M059J (cell line): Measurements from ENCODE around the gene IFNGR2. TPM values are rescaled to one million over a fixed set of nuclear protein-coding genes. Genes with fewer than 3 reads are reported as not detected.
A peak's percentile ranks its signal among the peaks of the same experiment; 100 is the strongest.
"Not testable (repeated sequence)": the region's sequence is repeated elsewhere in the genome, so short reads cannot be mapped to it uniquely, and the experiment has no call there.

Source experiments
- DNase-seq: peaks from one replicate; pipeline ENCODE4 v3.0.0-alpha.2; 2012; ENCODE audit warnings: low read depth
- total RNA-seq: library from RNA; depleted of rRNA; stranded (reverse); fragments of >200 nt; shearing (Covaris generic); gene quantifications from 2 replicates; pipeline ENCODE4 v1.2.3, GENCODE V29; 2014

IFNGR2 gene
- total RNA-seq, 1 experiment from 2014 or later, result 75.2 TPM

GRCh38 chr21:33437140-33437539, 33.9 kb downstream of the IFNGR2 start:
- DNase-seq, result no peak

- peak; percentile 62 for DNase-seq
Measured at GRCh38 chr21:33441489-33442477, 38.6 kb downstream of the IFNGR2 start.

- no peak for DNase-seq
Measured at GRCh38 chr21:33443194-33443593, 40.0 kb downstream of the IFNGR2 start.

- DNase-seq, result no peak
Measured at GRCh38 chr21:33444499-33444898, 41.3 kb downstream of the IFNGR2 start.

GRCh38 chr21:33446620-33447019, 43.4 kb downstream of the IFNGR2 start:
- DNase-seq, result not testable (repeated sequence)

GRCh38 chr21:33449616-33450015, 46.4 kb downstream of the IFNGR2 start:
- DNase-seq, result no peak

GRCh38 chr21:33451634-33452071, 48.4 kb downstream of the IFNGR2 start:
- DNase-seq, result peak; percentile 51

GRCh38 chr21:33452362-33452761, 49.1 kb downstream of the IFNGR2 start:
- no peak for DNase-seq

- DNase-seq, result no peak
Measured at GRCh38 chr21:33455686-33456446, 52.7 kb downstream of the IFNGR2 start.

- DNase-seq, result no peak
Measured at GRCh38 chr21:33458861-33459260, 55.6 kb downstream of the IFNGR2 start.

GRCh38 chr21:33461538-33462250, 58.5 kb downstream of the IFNGR2 start:
- no peak for DNase-seq

GRCh38 chr21:33469183-33469582, 66.0 kb downstream of the IFNGR2 start:
- DNase-seq, result not testable (repeated sequence)

GRCh38 chr21:33470701-33471100, 67.5 kb downstream of the IFNGR2 start:
- DNase-seq, result no peak

GRCh38 chr21:33473344-33473743, 70.1 kb downstream of the IFNGR2 start:
- no peak for DNase-seq

- no peak for DNase-seq
Measured at GRCh38 chr21:33477066-33477465, 73.9 kb downstream of the IFNGR2 start.

- no peak for DNase-seq
Measured at GRCh38 chr21:33478182-33478581, 75.0 kb downstream of the IFNGR2 start.

GRCh38 chr21:33478935-33479678, 75.9 kb downstream of the IFNGR2 start:
- peak; percentile 59 for DNase-seq

- DNase-seq, result peak; percentile 94
Measured at GRCh38 chr21:33479679-33480480, 76.7 kb downstream of the IFNGR2 start, which contains the start of gene TMEM50B. TSS of gene TMEM50B (minus strand) at chr21:33479974. CDS start at chr21:33468885, 11,089 bp downstream.

- DNase-seq, result no peak
Measured at GRCh38 chr21:33480481-33481103, 77.4 kb downstream of the IFNGR2 start.
